H1 (cell line): ENCODE results near the gene LINGO4. TPM values are rescaled to one million over a fixed set of nuclear protein-coding genes. Genes with fewer than 3 reads are reported as not detected.

Source experiments
- CTCF ChIA-PET: fragments of 300-600 bp; sonication (Branson Sonifier 250); formaldehyde crosslinking; loops from one replicate; lab custom pipeline; 2021; ENCODE audit not compliant: partially characterized antibody; lab: Charles Lee
- POLR2A ChIA-PET: fragments of 300-600 bp; sonication (Branson Sonifier 250); formaldehyde crosslinking; loops from one replicate; lab custom pipeline; 2021; ENCODE audit warnings: inconsistent platforms; ENCODE audit not compliant: partially characterized antibody; lab: Charles Lee
- DNase-seq, 2 experiments: peaks; one replicate each; pipeline versions ENCODE4 v3.0.0 to v3.0.0-alpha.2; 2010 to 2022; ENCODE audit warnings: low spot score in 2 of 2, low read depth in 1 of 2, mixed read lengths in 1 of 2
- FAIRE-seq: peaks from 2 replicates; lab custom pipeline; 2011; peaks lifted over from hg19 to GRCh38; lab: Jason Lieb, UNC
- H2AFZ ChIP-seq: 2 replicates; pipeline ENCODE4 v1.8.1; 2012; ENCODE audit warnings: low read length, inconsistent platforms
- H2AK5ac ChIP-seq: 2 replicates; pipeline ENCODE4 v1.6.1; 2013; ENCODE audit warnings: low read depth, low read length
- H2BK120ac ChIP-seq: replicated peaks from 2 replicates; pipeline ENCODE3; 2013; ENCODE audit warnings: low read depth, low read length, inconsistent platforms
- H2BK12ac ChIP-seq: 2 replicates; pipeline ENCODE4 v1.6.1; 2013; ENCODE audit warnings: low read depth, low read length
- H2BK15ac ChIP-seq: 2 replicates; pipeline ENCODE4 v1.6.1; 2013; ENCODE audit warnings: low read length
- H2BK20ac ChIP-seq: 2 replicates; pipeline ENCODE4 v1.6.1; 2013; ENCODE audit warnings: low read length
- H2BK5ac ChIP-seq: 2 replicates; pipeline ENCODE4 v1.6.1; 2013; ENCODE audit warnings: low read depth, low read length
- H3K14ac ChIP-seq: 2 replicates; pipeline ENCODE4 v1.6.1; 2013; ENCODE audit warnings: inconsistent platforms; ENCODE audit not compliant: insufficient read length
- H3K18ac ChIP-seq: 2 replicates; pipeline ENCODE4 v1.6.1; 2013; ENCODE audit warnings: low read length; ENCODE audit errors: extremely low read depth
- H3K23ac ChIP-seq: 2 replicates; pipeline ENCODE4 v1.6.1; 2013; ENCODE audit warnings: inconsistent platforms; ENCODE audit not compliant: insufficient read length
- H3K23me2 ChIP-seq: 2 replicates; pipeline ENCODE4 v1.6.1; 2013; ENCODE audit warnings: low read depth, low read length
- H3K27ac ChIP-seq: 2 replicates; pipeline ENCODE4 v1.6.1; 2011; ENCODE audit warnings: low read depth, low read length, inconsistent platforms
- H3K27me3 ChIP-seq, 4 experiments: replicated peaks in 1 of 4; 1 replicate in 1 of 4; 2 replicates in 3 of 4; pipeline versions ENCODE4 v1.6.1 to v1.8.1; 2011 to 2013; ENCODE audit warnings: low read length in 3 of 4, mild to moderate bottlenecking in 3 of 4, inconsistent platforms in 2 of 4, mixed read lengths in 2 of 4, moderate library complexity in 1 of 4; ENCODE audit not compliant: control insufficient read depth in 3 of 4, insufficient read depth in 3 of 4; ENCODE audit errors: extremely low read depth in 1 of 4
- H3K36me3 ChIP-seq, 4 experiments: 2 replicates each; pipeline versions ENCODE4 v1.6.1 to v1.8.1; 2011 to 2013; ENCODE audit warnings: mild to moderate bottlenecking in 4 of 4, low read length in 3 of 4, moderate library complexity in 2 of 4, control low read depth in 1 of 4, inconsistent platforms in 1 of 4; ENCODE audit not compliant: insufficient read depth in 4 of 4, control insufficient read depth in 2 of 4
- H3K4ac ChIP-seq: replicated peaks from 2 replicates; pipeline ENCODE3; 2013; ENCODE audit warnings: low read length, low read depth, mixed read lengths, inconsistent platforms; ENCODE audit not compliant: insufficient read length
- H3K4me1 ChIP-seq, 4 experiments: replicated peaks in 1 of 4; 1 replicate in 1 of 4; 2 replicates in 3 of 4; pipeline versions ENCODE4 v1.6.1 to v1.8.1; 2011 to 2013; ENCODE audit warnings: low read length in 3 of 4, inconsistent platforms in 2 of 4, mixed read lengths in 1 of 4; ENCODE audit not compliant: insufficient read depth in 4 of 4, control insufficient read depth in 3 of 4
- H3K4me2 ChIP-seq, 2 experiments: 2 replicates each; pipeline versions ENCODE4 v1.6.1 to v1.8.1; 2011 to 2013; ENCODE audit warnings: low read depth in 2 of 2, low read length in 2 of 2, control low read depth in 1 of 2, inconsistent platforms in 1 of 2, mild to moderate bottlenecking in 1 of 2; ENCODE audit not compliant: insufficient read depth in 1 of 2
- H3K4me3 ChIP-seq, 4 experiments: fragments of 200-600, 300-600 bp in 1 of 4; sonication (generic), shearing (Covaris generic), sonication (Bioruptor Twin) in 1 of 4; 2 replicates each; pipeline versions ENCODE4 v1.5.1 to v1.8.1; 2011 to 2016; ENCODE audit warnings: low read length in 4 of 4, low read depth in 3 of 4, control low read depth in 2 of 4, inconsistent platforms in 2 of 4, mild to moderate bottlenecking in 2 of 4, mixed read lengths in 1 of 4, moderate library complexity in 1 of 4; ENCODE audit not compliant: insufficient read depth in 2 of 4; ENCODE audit errors: extremely low read depth in 1 of 4
- H3K56ac ChIP-seq: replicated peaks from 2 replicates; pipeline ENCODE3; 2013; ENCODE audit warnings: low read depth, mild to moderate bottlenecking, mixed read lengths, low read length, inconsistent platforms; ENCODE audit not compliant: insufficient read length
- H3K79me1 ChIP-seq: 2 replicates; pipeline ENCODE4 v1.6.1; 2013; ENCODE audit warnings: low read depth, low read length, control low read depth
- H3K79me2 ChIP-seq, 2 experiments: 2 replicates each; pipeline versions ENCODE4 v1.6.1 to v1.8.1; 2012 to 2013; ENCODE audit warnings: low read length in 2 of 2, mild to moderate bottlenecking in 2 of 2, inconsistent platforms in 1 of 2; ENCODE audit not compliant: insufficient read depth in 2 of 2, control insufficient read depth in 1 of 2
- H3K9ac ChIP-seq, 4 experiments: replicated peaks in 1 of 4; 1 replicate in 1 of 4; 2 replicates in 3 of 4; pipeline versions ENCODE4 v1.6.1 to v1.8.1; 2011 to 2013; ENCODE audit warnings: low read depth in 3 of 4, low read length in 3 of 4, control low read depth in 2 of 4, mild to moderate bottlenecking in 2 of 4, moderate library complexity in 2 of 4, inconsistent platforms in 1 of 4; ENCODE audit errors: extremely low read depth in 1 of 4
- H3K9me3 ChIP-seq, 2 experiments: 2 replicates each; pipeline versions ENCODE4 v1.6.1 to v1.8.1; 2012 to 2013; ENCODE audit warnings: mild to moderate bottlenecking in 2 of 2, moderate library complexity in 2 of 2, control low read depth in 1 of 2, inconsistent platforms in 1 of 2, low read depth in 1 of 2, low read length in 1 of 2, mixed read lengths in 1 of 2; ENCODE audit not compliant: insufficient read depth in 2 of 2
- H4K20me1 ChIP-seq, 2 experiments: replicated peaks in 1 of 2; 2 replicates each; pipeline versions ENCODE3 to v1.8.1; 2011 to 2013; ENCODE audit warnings: inconsistent platforms in 2 of 2, low read length in 2 of 2, mild to moderate bottlenecking in 1 of 2; ENCODE audit not compliant: insufficient read depth in 2 of 2, control insufficient read depth in 1 of 2
- H4K5ac ChIP-seq: 2 replicates; pipeline ENCODE4 v1.6.1; 2013; ENCODE audit warnings: low read length, low read depth, mixed read lengths, inconsistent platforms; ENCODE audit not compliant: insufficient read length
- H4K8ac ChIP-seq: 2 replicates; pipeline ENCODE4 v1.8.0; 2013; ENCODE audit warnings: mild to moderate bottlenecking, moderate library complexity, low read length, inconsistent platforms; ENCODE audit not compliant: insufficient read depth; ENCODE audit errors: extremely low read depth
- H4K91ac ChIP-seq: replicated peaks from 2 replicates; pipeline ENCODE3; 2013; ENCODE audit warnings: low read length, mixed read lengths, inconsistent platforms; ENCODE audit not compliant: insufficient read length
- CREB1 ChIP-seq: IDR thresholded peaks from 2 replicates; pipeline ENCODE4 v1.6.1; 2012; ENCODE audit warnings: inconsistent platforms
- CTBP2 ChIP-seq: IDR thresholded peaks from 2 replicates; pipeline ENCODE4 v1.7.0; 2011; ENCODE audit warnings: borderline replicate concordance, mild to moderate bottlenecking, moderate library complexity, mixed read lengths, low read length; ENCODE audit not compliant: insufficient read depth, insufficient read length
- E2F6 ChIP-seq: IDR thresholded peaks from 2 replicates; pipeline ENCODE4 v1.6.1; 2012; ENCODE audit warnings: inconsistent platforms
- GTF2F1 ChIP-seq: IDR thresholded peaks from 2 replicates; pipeline ENCODE4 v1.6.1; 2012; ENCODE audit warnings: low read depth, low read length, improper control_type of control experiment, borderline replicate concordance
- PHF8 ChIP-seq: fragments of 200-600 bp; sonication (generic); conservative IDR thresholded peaks from 2 replicates; pipeline ENCODE4 v1.7.1; 2012; ENCODE audit warnings: low read depth, mild to moderate bottlenecking, inconsistent platforms, low read length, moderate library complexity
- SP1 ChIP-seq: IDR thresholded peaks from 2 replicates; pipeline ENCODE4 v1.6.1; 2011; ENCODE audit warnings: low read depth, low read length
- TAF7 ChIP-seq: optimal IDR thresholded peaks from 2 replicates; pipeline ENCODE3; 2011; ENCODE audit warnings: low read depth, mild to moderate bottlenecking, inconsistent platforms, low read length, moderate library complexity, borderline replicate concordance
- TBP ChIP-seq: IDR thresholded peaks from 2 replicates; pipeline ENCODE4 v1.6.1; 2011; ENCODE audit warnings: low read depth, low read length, improper control_type of control experiment
- USF2 ChIP-seq: IDR thresholded peaks from 2 replicates; pipeline ENCODE4 v1.6.1; 2011; ENCODE audit warnings: low read length, improper control_type of control experiment
- WGBS, 2 experiments: shearing (Covaris generic) in 1 of 2; methylation state at CpG; one replicate each; pipeline versions ENCODE4 v1.1.6 to v1.1.7; 2013 to 2015; ENCODE audit warnings: low lambda C conversion rate in 2 of 2, mixed read lengths in 2 of 2, inconsistent platforms in 1 of 2, low coverage in 1 of 2, missing lambda C conversion rate in 1 of 2; ENCODE audit not compliant: insufficient replicate concordance in 2 of 2, insufficient coverage in 1 of 2, insufficient read length in 1 of 2; ENCODE audit errors: extremely low coverage in 1 of 2, missing lambda C conversion rate in 1 of 2; 5-methylcytosine and 5-hydroxymethylcytosine counted together
- polyA plus RNA-seq, 7 experiments: library from polyadenylated mRNA; depleted of rRNA in 3 of 7; stranded (reverse) in 5 of 7; unstranded in 2 of 7; fragments of >200 nt in 5 of 7; fragments of 200-250 nt in 2 of 7; gene quantifications; 1 replicate in 5 of 7; 2 replicates in 1 of 7; 4 replicates in 1 of 7; pipeline versions ENCODE4 v1.2.1 to v1.2.3, GENCODE V29; 2011 to 2013; ENCODE audit warnings: missing spikeins in 2 of 7, mixed read lengths in 2 of 7
- total RNA-seq: library from RNA; stranded (reverse); fragmentation: NEBNext Ultra II Directional; extraction: Animal tissue kit (Norgen Biotek cat#: 25700); gene quantifications from 2 replicates; pipeline ENCODE4 v1.2.1, GENCODE V29; 2021
- TF ChIP-seq, protein P1 (sequence below): IDR thresholded peaks from 2 replicates; pipeline ENCODE4 v1.6.1; 2011; ENCODE audit warnings: low read depth, mild to moderate bottlenecking, low read length; ENCODE audit not compliant: insufficient read depth

LINGO4 gene
- total and polyA plus RNA-seq, 2 of the 8 experiments (the other 6 are each of a cell fraction or from before 2014, with no cell fraction given): 0.03 TPM; not detected in 1

DNA sequence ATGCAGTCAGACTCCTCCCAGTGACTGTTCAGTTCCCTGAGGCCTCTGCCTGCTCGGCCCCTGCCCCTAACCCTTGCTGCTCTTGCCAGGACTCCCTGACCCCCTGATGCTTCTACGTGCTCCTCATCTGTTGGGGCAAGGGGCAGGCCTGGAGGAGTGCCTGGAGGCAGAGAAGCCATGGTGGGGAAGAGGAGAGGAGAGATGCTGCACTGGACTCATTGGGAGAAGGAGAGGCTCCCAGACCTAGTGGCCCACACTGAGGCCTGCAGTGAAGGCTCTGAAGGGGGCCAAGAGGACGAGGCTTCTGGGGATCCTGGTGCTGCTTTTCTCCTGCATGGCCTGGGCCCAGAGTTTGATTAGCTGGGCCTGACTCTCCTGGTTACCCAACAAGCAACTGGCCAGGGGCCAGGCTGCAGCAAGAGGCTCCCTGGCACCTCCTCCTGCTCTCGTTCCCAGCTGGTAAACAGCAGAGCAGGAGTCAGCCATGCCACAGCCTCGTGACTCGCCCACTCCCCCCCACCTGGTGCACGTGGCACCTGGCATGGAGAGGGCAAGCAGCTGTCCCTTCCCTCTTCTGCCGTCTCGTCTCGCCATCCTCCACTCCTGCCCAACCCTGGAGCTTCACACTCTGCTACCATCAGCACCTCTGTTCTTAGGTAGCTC is 27.2 kb upstream of the LINGO4 start:
- POLR2A ChIA-PET: no interaction called here
- TF ChIP-seq E2F6 (no peak), PHF8 (no peak), GTF2F1 (no peak), TAF7 (no peak), TBP (no peak), SP1 (no peak), CREB1 (no peak), USF2 (no peak), CTBP2 (no peak)
- TF ChIP-seq, protein P1, sequence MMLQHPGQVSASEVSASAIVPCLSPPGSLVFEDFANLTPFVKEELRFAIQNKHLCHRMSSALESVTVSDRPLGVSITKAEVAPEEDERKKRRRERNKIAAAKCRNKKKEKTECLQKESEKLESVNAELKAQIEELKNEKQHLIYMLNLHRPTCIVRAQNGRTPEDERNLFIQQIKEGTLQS: no peak

More for the DNA sequence above, 27.2 kb upstream of the LINGO4 start:
- H2AFZ ChIP-seq: no peak overlapping the region
- no peaks in the 10 kb centered on the region for H3K79me1 ChIP-seq
- whole genome bisulfite sequencing, 2 experiments: 84% methylated on average over 10 of the region's 10 CpGs; no CpG with 5 or more reads in 1 of the 2 experiments
- H2BK12ac ChIP-seq: no peak overlapping the region
- no peak overlapping the region for H4K8ac ChIP-seq
- no peak overlapping the region for H2BK5ac ChIP-seq
- H3K27ac ChIP-seq: no peak overlapping the region
- H3K23ac ChIP-seq: no peak overlapping the region
- no peak overlapping the region for H3K9ac ChIP-seq
- H3K79me2 ChIP-seq: no peaks in the 10 kb centered on the region
- no peak overlapping the region for H4K91ac ChIP-seq
- H4K20me1 ChIP-seq: no peaks in the 10 kb centered on the region
- H3K56ac ChIP-seq: no peak overlapping the region
- DNase-seq: no peak
- no peak overlapping the region for H3K14ac ChIP-seq
- H3K9me3 ChIP-seq: no peaks in the 10 kb centered on the region
- H3K36me3 ChIP-seq: no peaks in the 10 kb centered on the region
- peaks cover 4 to 8% (median 7%) of the 10 kb centered on the region in 4 experiments for H3K27me3 ChIP-seq
- H2BK120ac ChIP-seq: no peak overlapping the region
- no peak overlapping the region for H3K4ac ChIP-seq
- no peak overlapping the region for H2BK20ac ChIP-seq
- H3K18ac ChIP-seq: no peak overlapping the region
- H3K4me1 ChIP-seq: peaks cover 12 to 30% (median 22%) of the 10 kb centered on the region in 4 experiments
- CTCF ChIA-PET: interaction anchor here (0.7 to 1.7 kb wide), 10 partner anchors 27 to 139 kb away, joined by 3 to 8 read pairs (median 4); partner anchors contain the start of genes MRPL9 and RIIAD1
- no peak overlapping the region for H4K5ac ChIP-seq
- no peak overlapping the region for H2BK15ac ChIP-seq
- H2AK5ac ChIP-seq: no peak overlapping the region; the same call in 1 of the 2 replicates
- FAIRE-seq: no peak
- H3K23me2 ChIP-seq: peaks cover 5% of the 10 kb centered on the region; the same call in 1 of the 2 replicates
- H3K4me3 ChIP-seq: no peak overlapping the region
- H3K4me2 ChIP-seq: no peak overlapping the region
